ENCODE measurements around the gene FMN1.

The FMN1 gene

DNA sequence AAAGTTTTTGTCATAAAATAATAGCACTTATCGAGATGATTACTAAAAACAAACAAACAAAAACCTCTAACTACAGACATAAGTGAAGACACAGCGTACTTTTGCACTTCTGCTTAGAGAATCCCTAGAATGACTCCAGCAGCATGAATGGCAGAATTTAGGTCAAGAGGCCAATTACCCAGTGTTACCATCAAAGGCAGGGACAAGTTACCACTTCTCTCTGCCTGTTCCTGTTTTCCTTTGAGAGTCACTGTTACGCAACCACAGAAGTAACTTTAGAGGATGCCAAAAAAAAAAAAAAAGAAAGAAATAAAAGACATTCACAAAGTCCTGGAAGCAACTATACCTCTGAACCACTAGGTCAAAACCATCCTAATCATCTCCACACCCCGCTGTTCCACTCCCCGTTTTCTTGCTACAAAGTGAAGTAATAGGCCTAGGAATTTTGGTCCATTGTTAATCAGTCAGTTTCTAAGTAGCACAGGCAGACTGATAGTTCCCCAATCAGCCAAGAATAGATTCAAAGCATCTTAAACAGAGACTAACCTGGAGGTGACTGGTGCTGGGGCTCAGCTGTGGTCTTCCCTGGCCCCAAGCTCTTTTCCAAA is 41.9 kb downstream of the FMN1 start:
- DNase-seq = peak; percentile 95

- peak; percentile 79 for DNase-seq
Observed at GRCh38 chr15:33150971-33151370, 43.5 kb downstream of the FMN1 start.

- peak; percentile 69 for DNase-seq
Observed at GRCh38 chr15:33150431-33150941, 44.0 kb downstream of the FMN1 start.

GRCh38 chr15:33149919-33150318 is 44.6 kb downstream of the FMN1 start:
- DNase-seq = peak; percentile 83

DNA sequence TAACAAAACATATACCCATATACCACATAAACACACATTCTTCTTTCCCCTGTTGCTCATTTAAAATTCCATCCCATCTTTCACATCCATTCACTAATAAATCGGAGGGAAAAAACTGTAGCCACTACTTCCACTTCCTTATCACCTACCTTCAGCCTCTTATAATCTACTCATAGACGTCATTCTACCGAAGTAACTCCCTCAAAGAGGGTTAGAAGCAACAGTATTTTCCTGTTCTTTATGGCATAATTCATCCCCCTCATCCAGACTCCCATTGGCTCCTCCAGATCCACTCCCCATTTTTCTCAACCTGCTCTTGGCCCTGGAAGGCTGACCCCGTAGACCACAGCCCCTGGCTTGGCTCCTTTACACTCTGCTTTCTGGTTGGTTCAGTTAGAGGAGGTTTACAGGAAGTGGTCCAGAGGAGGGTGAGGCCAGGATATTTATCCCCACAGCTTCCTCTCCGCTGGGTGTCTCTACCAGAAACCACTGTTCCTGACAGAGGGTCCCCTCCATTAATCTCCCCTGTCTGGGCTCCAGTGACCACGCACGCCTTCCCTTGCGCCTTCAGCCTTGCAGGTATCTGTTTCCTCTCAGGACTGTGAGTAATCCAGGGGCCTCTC is 46.3 kb downstream of the FMN1 start:
- no peak for DNase-seq

DNA sequence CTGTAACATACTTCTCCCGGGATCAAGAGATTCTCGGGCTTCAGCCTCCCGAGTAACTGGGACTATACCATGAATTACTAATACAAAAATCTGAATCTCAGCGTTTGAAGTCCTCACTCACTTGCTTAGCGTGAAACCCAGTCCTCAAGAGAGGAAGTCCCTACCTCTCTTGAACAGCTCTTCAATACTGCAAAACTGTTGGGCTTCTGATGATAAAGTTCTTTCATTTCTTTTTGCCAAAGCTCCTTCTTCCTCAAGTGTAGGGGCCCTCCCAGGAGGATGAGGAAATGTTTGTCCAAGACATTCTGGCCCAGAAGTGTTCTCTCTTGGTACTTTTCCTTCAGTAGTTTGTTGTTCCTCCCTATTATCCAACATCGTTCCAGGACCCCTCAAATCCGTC is 48.5 kb downstream of the FMN1 start:
- no peak for DNase-seq

DNA sequence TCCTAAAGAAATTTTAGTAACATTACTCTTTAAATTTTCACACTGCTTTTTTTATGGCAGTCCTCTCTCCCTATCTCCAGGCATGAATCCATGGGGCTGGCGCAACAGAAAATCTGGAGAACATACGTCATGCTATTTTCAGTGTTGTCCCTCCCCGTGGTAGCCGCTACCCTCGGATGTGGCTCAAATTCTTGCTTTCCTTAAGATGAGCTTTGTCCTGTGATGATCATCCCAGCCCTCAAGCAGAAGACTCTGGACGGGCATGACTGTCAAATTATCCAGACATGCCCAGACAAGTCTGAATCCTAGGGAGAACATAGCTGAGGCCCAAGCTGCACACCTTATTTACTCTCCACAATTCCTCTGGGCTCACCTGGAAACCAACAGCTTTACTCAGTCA is 49.1 kb downstream of the FMN1 start:
- DNase-seq = no peak

DNA sequence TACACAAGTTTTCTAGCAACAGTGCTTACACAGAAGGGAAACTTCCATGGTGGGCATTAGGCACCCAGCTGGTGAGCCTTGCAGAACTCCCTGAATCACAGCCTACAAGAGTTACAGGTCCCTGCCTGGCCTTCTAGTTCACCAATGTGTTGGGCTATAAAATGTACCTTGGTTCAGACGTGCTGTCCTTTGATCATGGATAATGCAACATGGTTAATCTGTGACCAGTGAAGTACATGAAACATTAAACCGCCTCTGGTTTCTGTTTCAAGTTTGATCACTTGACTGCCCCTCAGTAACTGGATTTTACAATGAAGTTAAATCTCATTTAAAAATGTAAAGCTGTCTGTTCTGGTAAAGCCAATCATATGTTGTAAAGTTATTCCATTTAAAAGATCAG is 51.8 kb downstream of the FMN1 start:
- DNase-seq = no peak

DNA sequence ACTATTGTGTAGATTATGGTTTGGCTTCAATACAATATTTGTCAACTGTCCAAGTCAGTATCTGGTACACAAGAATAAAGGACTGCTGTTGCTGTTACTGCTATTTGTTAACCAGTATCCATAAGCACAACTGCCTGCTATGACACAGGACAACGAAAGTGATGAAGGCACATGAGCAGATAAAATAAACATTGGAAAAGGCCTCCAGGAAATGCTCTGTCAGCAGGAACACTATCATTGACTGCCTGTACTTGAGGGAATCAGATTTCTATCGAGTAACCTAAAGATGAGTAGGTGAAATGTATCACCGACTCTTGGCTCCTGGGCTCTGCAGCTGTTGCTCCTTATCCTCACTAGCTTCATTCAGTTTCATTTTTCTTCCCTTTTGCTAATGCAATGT is 56.5 kb downstream of the FMN1 start:
- DNase-seq = no peak

GRCh38 chr15:33137101-33137500 is 57.4 kb downstream of the FMN1 start:
- no peak for DNase-seq

DNA sequence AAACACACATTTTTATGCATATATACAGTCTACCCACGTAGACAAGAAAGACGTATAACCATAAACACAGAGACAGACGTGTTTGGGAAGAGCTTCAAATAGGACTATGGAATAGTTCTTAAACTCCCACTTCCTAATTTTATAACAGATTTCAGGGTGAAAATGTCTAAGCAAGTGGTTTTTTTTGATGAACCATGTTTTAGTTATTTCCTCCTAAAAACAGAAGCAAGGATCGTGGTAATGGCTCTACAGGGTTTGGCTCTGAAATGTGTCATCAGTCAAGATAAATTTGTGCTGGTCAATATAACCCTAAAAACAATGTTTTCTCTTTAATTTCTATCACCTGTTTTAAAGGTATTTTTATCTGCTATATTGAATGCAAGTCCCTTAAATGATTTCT is 58.2 kb downstream of the FMN1 start:
- DNase-seq = peak; percentile 57

GRCh38 chr15:33135355-33135781 is 59.1 kb downstream of the FMN1 start:
- DNase-seq = peak; percentile 24

GRCh38 chr15:33132722-33133345 is 61.7 kb downstream of the FMN1 start:
- DNase-seq = peak; percentile 60

GRCh38 chr15:33132233-33132580 is 62.3 kb downstream of the FMN1 start:
- no peak for DNase-seq

GRCh38 chr15:33131552-33132232 is 62.8 kb downstream of the FMN1 start:
- DNase-seq = no peak

GRCh38 chr15:33126559-33127290 is 67.8 kb downstream of the FMN1 start:
- peak; percentile 86 for DNase-seq

- DNase-seq = no peak
Observed at GRCh38 chr15:33125894-33126537, 68.5 kb downstream of the FMN1 start.

DNA sequence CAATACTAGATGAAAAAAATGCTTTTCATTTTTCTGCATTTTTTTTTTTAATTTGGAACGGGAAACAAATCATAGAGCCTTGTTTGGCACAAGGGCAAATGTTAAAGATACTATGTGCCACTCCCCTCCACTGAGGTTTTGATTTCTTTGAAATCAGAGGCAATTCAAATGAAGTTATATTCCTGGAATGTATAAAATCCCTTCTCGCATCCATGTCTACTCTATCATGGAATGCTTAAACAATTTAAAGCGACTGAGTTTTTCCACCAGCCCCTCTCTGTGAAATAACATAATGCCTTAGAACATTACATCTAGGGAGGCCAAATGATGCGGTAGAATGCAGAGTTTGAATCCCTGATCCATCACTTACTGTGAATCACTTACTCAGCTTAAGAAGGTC is 69.7 kb downstream of the FMN1 start:
- no peak for DNase-seq

GRCh38 chr15:33124279-33124678 is 70.2 kb downstream of the FMN1 start:
- no peak for DNase-seq

- DNase-seq = no peak
Observed at GRCh38 chr15:33119865-33120264, 74.6 kb downstream of the FMN1 start.

GRCh38 chr15:33119273-33119672 is 75.2 kb downstream of the FMN1 start:
- DNase-seq = no peak

GRCh38 chr15:33116198-33116597 is 78.3 kb downstream of the FMN1 start:
- no peak for DNase-seq

All from suppressor macrophage treated with lipopolysaccharide for 4 hours (primary cell).